HCEC 1CT (cell line): ENCODE data around the gene CDH4.
A peak's percentile ranks its signal among the peaks of the same experiment; 100 is the strongest.

Experiments
- DNase-seq: peaks from one replicate; pipeline ENCODE4 v3.0.0-alpha.2; 2017

The CDH4 gene

DNA sequence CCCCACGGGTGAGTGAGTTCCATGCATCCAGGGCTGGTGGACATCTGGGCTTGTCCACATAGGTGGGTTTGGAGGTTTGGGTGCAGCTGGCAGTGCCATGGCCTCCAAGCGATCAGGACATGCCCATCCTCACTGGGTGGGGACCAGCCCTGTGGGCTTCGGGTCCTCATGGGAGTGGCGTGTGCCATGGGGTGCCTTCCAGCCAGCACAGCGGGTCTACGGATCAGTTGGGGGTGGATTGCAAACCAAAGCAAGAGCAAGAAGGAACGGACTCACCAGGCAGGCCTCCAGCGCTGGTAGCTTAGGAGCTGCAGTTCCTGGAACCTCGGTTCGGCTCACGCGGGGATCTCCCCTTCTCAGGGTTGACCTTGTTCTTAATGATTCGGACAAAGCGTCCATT lies 449.3 kb downstream of the CDH4 start:
- DNase-seq: no peak

DNA sequence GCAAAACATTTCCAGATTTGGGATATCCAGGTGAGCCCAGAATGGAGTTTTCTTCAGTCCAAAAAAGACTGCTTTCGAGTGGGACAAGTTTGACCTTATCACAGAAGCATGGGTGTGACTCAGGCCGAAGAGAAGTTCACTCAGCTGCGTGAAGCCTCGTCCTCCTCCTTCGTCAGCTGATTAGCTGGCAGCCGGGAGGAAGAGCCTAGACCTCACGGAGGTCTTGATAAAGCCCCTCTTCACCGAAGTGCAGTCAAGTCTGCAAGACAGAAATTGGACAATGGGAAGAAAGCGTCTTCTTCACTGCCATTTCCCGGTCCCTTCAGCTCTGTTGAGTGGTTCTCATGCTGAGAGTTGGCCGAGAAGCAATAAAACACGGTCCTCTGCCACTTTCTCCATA lies 449.7 kb downstream of the CDH4 start:
- no peak for DNase-seq

- DNase-seq: no peak
These were observed 450.2 kb downstream of the CDH4 start for GRCh38 chr20:61702246-61702645.

DNA sequence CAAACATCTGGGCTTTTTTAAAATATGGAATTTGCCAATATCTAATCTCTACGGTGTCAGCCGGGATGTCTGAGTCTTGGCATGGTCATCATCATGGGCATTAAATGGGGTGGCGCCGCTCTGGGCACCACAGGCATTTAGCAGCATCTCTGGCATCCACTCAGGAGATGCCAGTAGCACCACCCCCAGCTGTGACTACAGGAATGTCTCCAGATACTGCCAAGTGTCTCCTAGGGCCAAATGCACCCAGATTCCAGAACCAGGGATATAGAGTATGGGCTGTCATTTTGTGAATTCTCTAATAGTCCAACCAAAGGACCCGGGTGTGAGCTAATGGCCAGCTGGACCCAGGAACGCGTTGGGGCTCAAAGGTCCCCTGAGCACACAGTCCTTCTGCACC lies 452.6 kb downstream of the CDH4 start:
- no peak for DNase-seq

DNA sequence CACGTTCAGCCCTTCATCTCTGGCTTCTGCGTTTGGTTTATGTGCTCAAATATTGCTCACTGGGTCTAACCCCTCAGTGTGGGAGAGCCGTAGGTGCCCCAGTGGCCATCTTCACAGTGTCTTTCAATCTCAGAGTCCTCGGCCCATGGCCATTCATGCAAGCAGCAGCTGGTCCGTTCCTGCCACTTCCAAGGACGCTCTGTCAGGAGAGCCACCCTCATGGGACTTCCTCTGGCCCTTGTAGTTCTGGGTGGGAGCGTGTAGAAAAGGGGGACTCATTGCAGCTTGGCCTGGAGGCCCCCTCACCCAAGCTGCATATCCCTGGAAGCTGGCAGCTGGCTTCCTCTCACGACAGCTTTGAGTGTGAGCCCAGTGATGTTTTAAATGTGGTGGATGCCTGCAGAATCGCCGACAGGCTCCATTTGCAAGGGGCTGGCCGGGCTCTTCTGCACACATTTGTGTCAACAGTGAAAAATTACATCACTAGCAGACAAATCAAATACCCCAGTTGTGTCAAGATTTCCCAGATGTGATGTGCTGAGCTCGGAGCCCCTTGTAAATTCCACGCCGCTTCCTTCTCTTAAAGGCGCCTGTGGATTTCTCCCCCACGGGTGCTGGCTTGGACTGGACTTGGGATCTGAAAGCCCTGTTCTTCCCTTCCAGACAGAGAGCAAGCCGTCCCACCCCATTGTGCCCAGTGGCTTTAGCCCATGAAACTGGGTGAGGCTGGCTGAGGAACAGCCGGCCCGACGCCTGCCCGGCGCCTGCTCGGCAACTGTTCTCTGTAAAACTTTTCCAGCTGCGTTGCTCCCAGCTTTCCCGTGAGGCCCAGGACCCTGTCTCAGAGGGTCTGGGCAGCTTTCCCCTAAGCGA lies 453.6 kb downstream of the CDH4 start:
- DNase-seq: no peak

GRCh38 chr20:61706259-61706961 lies 454.3 kb downstream of the CDH4 start:
- DNase-seq: no peak

- DNase-seq: no peak
These were observed 456.8 kb downstream of the CDH4 start for GRCh38 chr20:61708891-61709290.

DNA sequence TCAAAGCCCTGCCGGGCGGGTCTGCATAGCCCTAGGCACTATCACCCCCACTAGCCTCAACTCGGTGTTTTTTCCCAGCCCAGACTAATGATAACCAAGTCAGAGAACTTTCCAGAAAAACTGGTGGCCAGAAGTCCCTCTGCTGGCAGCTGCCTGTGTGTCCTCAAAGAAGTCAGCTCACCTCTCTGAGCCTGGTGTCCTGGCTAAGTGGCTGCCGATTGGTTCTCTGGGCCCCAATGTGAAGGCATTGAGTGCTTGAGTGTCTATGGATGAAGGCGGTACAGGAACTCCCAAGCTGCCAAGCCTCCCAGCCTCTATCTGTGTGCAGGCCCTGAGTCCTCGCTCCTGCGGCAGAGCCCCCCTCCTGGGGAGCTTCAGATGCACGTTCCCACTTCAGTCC lies 458.0 kb downstream of the CDH4 start:
- DNase-seq: no peak

- no peak for DNase-seq
These were observed 460.6 kb downstream of the CDH4 start for GRCh38 chr20:61712688-61713087.

GRCh38 chr20:61718361-61719005 lies 466.4 kb downstream of the CDH4 start:
- DNase-seq: no peak

- no peak for DNase-seq
These were observed 467.8 kb downstream of the CDH4 start for GRCh38 chr20:61719691-61720347.

DNA sequence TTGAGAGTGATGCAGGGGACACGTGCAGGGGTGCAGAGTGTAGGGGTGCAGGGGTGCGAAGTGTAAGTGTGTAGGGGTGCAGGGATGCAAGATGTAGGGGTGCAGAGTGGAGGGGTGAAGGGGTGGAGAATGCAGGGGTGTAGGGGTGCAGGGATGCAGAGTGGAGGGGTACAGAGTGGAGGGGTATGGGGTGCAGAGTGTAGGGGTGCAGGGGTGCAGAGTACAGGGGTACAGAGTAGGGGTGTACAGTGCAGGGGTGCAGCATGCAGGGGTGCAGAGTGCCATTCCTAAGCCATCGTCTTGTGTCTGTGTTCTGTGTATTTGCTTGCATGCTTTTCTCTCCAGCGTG lies 468.3 kb downstream of the CDH4 start:
- no peak for DNase-seq

DNA sequence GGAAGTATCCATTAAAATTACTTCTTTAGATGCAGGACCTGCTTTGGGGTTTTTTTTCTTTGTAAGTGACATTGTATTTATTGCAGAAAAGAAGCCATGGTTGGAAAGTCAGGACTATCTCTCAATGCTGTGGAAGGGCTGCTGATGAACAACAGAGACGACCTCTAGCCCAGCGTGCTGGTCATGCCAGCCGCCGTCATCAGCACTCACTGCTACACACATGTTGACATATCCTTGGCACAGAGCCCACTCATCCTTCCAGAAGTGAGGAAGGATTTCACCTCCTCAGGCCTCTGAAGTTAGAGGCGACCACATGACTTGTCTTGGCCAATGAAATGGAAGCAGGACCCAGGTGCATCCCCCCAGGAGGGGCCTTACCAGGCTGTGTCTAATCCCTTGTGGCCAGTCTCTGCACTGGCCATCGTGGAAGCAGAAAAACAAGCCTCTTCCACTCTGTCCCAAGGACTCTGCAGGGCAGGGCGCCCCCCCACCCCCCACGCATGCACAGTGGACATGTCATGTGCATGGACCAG lies 470.2 kb downstream of the CDH4 start:
- no peak for DNase-seq

- no peak for DNase-seq
These were observed 471.6 kb downstream of the CDH4 start for GRCh38 chr20:61723529-61724257.

DNA sequence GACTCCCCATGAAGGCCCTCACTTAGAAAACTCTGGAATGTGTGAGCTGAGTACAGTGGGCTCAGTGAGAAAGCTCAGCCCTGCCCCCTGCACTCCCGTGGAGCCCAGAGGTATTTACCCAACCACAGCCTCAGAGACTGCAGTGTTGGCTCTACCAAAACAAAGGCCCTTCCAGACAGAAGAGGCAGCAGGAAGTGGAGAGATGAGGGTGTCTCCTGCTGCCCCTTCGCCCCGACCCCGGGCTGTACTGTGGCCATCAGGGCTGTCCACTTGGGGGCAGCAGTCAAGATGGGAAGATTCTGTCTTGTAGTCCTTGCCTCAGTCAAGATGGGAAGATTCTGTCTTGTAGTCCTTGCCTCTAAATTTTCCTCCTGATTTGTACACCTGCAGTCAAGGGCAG lies 472.3 kb downstream of the CDH4 start:
- DNase-seq: peak; percentile 10

GRCh38 chr20:61725145-61725544 lies 473.1 kb downstream of the CDH4 start:
- no peak for DNase-seq

GRCh38 chr20:61725966-61726365 lies 473.9 kb downstream of the CDH4 start:
- no peak for DNase-seq

DNA sequence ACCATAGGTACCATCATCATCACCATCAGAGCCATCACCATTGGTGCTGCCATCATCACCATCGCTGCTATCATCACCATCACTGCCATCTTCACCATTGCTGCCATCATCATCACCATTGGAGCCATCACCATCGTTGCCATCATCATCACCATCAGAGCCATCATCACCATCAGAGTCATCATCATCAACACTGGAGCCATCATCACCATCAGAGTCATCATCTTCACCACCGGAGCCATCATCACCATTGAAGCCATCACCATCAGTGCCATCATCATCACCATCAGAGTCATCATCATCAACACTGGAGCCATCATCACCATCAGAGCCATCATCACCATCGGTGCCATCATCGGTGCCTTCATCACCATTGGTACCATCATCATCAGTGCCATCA lies 474.9 kb downstream of the CDH4 start:
- DNase-seq: no peak

DNA sequence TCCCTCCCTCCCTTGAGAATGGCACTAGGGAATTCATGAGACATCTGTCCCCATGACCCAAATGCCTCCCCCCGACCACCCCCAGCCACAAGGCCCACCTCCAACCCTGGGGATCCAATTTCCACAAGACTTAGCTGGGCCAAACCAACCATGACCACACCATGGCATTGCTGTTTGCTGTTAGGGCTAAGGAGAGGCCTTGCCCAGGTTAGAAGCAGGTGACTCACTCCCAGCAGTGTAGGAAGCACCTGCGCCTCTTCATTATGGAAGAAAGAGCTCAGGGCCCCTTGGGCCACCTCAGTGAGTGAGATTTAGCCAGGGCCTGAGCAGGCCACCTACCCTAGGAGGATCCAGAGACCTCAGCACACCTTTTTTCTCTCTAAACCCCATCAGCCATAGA lies 475.7 kb downstream of the CDH4 start:
- DNase-seq: no peak

GRCh38 chr20:61728326-61728725 lies 476.3 kb downstream of the CDH4 start:
- DNase-seq: no peak

DNA sequence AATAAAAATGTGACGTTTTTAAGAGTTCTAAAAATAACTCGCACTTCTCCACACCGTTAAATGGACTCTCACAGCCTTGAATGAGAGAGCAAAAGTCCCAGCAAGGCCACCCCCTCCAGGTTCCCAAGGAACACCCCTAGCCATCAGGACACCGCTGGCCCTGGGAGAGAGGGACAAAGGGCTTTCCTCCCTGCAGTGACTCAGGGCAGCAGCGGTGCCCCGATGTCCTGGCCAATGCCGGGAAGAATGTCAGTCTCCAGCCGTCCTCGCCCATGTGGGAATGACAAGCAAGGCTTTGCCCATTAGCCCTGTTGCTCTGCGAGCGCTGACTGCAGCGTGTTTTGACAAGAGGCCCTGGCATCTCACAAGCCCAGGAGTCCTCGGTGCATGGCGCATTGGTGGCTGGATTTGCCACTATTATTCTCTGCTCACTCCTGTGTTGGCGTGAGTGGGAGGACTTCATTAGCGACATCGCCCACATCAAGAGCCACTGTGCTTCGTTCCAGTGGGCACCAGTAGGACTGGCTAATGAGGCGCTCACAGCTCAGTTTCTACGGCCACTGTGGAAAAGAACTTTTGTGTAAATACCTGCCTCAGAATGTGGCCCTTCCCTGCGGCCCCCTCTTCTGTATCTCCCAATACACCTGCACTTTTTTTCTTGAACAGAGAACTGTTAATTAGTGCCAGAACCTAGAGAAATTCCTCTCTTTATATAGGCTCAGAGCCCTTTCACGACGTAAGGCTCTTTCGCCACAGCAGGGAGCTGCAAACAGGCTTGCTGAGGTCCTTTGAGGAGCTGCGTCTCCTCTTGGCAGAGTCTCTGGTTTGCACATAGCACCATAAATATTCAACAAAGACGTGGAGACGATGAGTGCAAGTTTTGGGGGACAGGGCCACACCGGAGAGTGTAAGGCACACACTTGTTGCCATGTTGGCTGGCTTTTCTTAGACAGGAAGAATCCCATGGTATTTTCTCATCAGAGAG lies 477.0 kb downstream of the CDH4 start:
- DNase-seq: no peak
